Measurements from ENCODE around the gene NMNAT2.

The NMNAT2 gene

GRCh38 chr1:183247484-183247883 lies 170.7 kb downstream of the NMNAT2 start:
- no peaks in the 10 kb centered on the region for H3K27me3 ChIP-seq
- no peaks in the 10 kb centered on the region; the same call in 1 of the 2 replicates for H3K36me3 ChIP-seq
- TF ChIP-seq CTCF (IDR thresholded peaks at IDR 0.05; ENCODE audit: low read depth, low read length), result no peak
- H3K9me3 ChIP-seq, result no peaks in the 10 kb centered on the region
- H3K4me1 ChIP-seq, result no peaks in the 10 kb centered on the region
- no peak overlapping the region for H3K4me3 ChIP-seq (ENCODE audit: low read depth, low read length)
- no peak for DNase-seq

- no peaks in the 10 kb centered on the region for H3K4me1 ChIP-seq
- H3K36me3 ChIP-seq, result no peaks in the 10 kb centered on the region; the same call in 1 of the 2 replicates
- H3K4me3 ChIP-seq (ENCODE audit: low read depth, low read length), result no peak overlapping the region
- TF ChIP-seq CTCF (IDR thresholded peaks at IDR 0.05; ENCODE audit: low read depth, low read length), result no peak
- H3K9me3 ChIP-seq, result no peaks in the 10 kb centered on the region
- no peak for DNase-seq
- no peaks in the 10 kb centered on the region for H3K27me3 ChIP-seq
Measured at GRCh38 chr1:183247066-183247465, 171.1 kb downstream of the NMNAT2 start.

- no peaks in the 10 kb centered on the region for H3K27me3 ChIP-seq
- H3K9me3 ChIP-seq, result no peaks in the 10 kb centered on the region
- no peaks in the 10 kb centered on the region for H3K4me1 ChIP-seq
- TF ChIP-seq CTCF (IDR thresholded peaks at IDR 0.05; ENCODE audit: low read depth, low read length), result no peak
- no peak overlapping the region for H3K4me3 ChIP-seq (ENCODE audit: low read depth, low read length)
- no peak for DNase-seq
- no peaks in the 10 kb centered on the region; the same call in 1 of the 2 replicates for H3K36me3 ChIP-seq
Measured at GRCh38 chr1:183246436-183246835, 171.7 kb downstream of the NMNAT2 start.

GRCh38 chr1:183245357-183245756 lies 172.8 kb downstream of the NMNAT2 start:
- no peak for TF ChIP-seq CTCF (IDR thresholded peaks at IDR 0.05; ENCODE audit: low read depth, low read length)
- no peaks in the 10 kb centered on the region for H3K36me3 ChIP-seq
- no peaks in the 10 kb centered on the region for H3K4me1 ChIP-seq
- no peaks in the 10 kb centered on the region for H3K27me3 ChIP-seq
- no peak overlapping the region for H3K4me3 ChIP-seq (ENCODE audit: low read depth, low read length)
- H3K9me3 ChIP-seq, result no peaks in the 10 kb centered on the region
- no peak for DNase-seq

GRCh38 chr1:183244466-183244865 lies 173.7 kb downstream of the NMNAT2 start:
- Histone ChIP-seq H3K4me1 (no peaks in the 10 kb centered on the region), H3K27me3 (no peaks in the 10 kb centered on the region), H3K36me3 (no peaks in the 10 kb centered on the region), H3K4me3 (ENCODE audit: low read depth, low read length) (no peak overlapping the region), H3K9me3 (no peaks in the 10 kb centered on the region)
- no peak for DNase-seq
- TF ChIP-seq CTCF (IDR thresholded peaks at IDR 0.05; ENCODE audit: low read depth, low read length), result no peak

GRCh38 chr1:183243161-183244050 lies 174.8 kb downstream of the NMNAT2 start:
- DNase-seq, result no peak
- H3K4me3 ChIP-seq (ENCODE audit: low read depth, low read length), result no peak overlapping the region
- H3K9me3 ChIP-seq, result no peaks in the 10 kb centered on the region

More at GRCh38 chr1:183243161-183244050, 174.8 kb downstream of the NMNAT2 start:
- no peaks in the 10 kb centered on the region; the same call in 1 of the 2 replicates for H3K4me1 ChIP-seq
- TF ChIP-seq CTCF (IDR thresholded peaks at IDR 0.05; ENCODE audit: low read depth, low read length), result no peak
- H3K36me3 ChIP-seq, result no peaks in the 10 kb centered on the region
- no peaks in the 10 kb centered on the region for H3K27me3 ChIP-seq
